Measurements from ENCODE around the gene HNRNPLL. TPM values are rescaled to one million over a fixed set of nuclear protein-coding genes. Genes with fewer than 3 reads are reported as not detected.
A peak's percentile ranks its signal among the peaks of the same experiment; 100 is the strongest.

HNRNPLL gene
- total RNA-seq, 4 donors from 2014 or later = 47.3 to 79.1 (median 68.7) TPM

DNA sequence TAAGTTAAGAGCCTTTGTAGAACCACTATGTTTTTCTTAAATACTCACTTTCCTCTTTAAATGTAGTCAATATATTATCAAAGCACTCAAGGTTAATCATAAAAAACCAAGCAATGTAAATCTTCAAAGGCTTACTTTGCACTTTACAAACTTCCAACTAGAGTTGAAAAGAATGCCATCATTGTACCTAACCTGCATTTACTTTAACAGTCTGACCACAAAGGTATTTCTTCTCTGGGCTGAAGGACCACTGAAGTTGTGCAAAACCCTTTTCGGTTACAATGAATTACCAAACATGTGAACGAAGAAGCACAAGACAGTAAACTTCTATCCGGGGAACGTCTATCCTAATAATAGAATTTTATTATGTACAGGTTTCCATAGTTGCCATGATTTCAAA lies 3.0 kb downstream of the HNRNPLL start:
- Histone ChIP-seq H3K4me1 (peaks cover 11 to 72% (median 13%) of the 10 kb centered on the region in 3 donors), H3K9me3 (no peaks in the 10 kb centered on the region), H3K27me3 (no peaks in the 10 kb centered on the region), H3K27ac (peak overlapping the region; percentile 74 to 100 (median 90)), H3K36me3 (no peaks in the 10 kb centered on the region), H3K4me3 (peak overlapping the region; percentile 53 to 87)
- TF ChIP-seq POLR2A (IDR thresholded peaks at IDR 0.05) (no peak), EP300 (IDR thresholded peaks at IDR 0.05) (no peak), POLR2AphosphoS5 (IDR thresholded peaks at IDR 0.05) (no peak)
- no peak for ATAC-seq
- WGBS, 2 donors (ENCODE audit: low coverage in 1 of 2) = 13 to 15% methylated on average over 4 of the region's 4 CpGs

- peaks cover 11 to 76% (median 13%) of the 10 kb centered on the region in 3 donors for H3K4me1 ChIP-seq
- H3K9me3 ChIP-seq = no peaks in the 10 kb centered on the region
- peak overlapping the region; percentile 74 to 100 (median 90) for H3K27ac ChIP-seq
- TF ChIP-seq POLR2A (IDR thresholded peaks at IDR 0.05) (no peak), CTCF (IDR thresholded peaks at IDR 0.05) (no peak), POLR2AphosphoS5 (IDR thresholded peaks at IDR 0.05) (no peak), EP300 (IDR thresholded peaks at IDR 0.05) (no peak)
- H3K4me3 ChIP-seq = peak overlapping the region in 1 of 2 donors; percentile 24
- H3K27me3 ChIP-seq = no peaks in the 10 kb centered on the region
- no peak for ATAC-seq
- H3K36me3 ChIP-seq = no peaks in the 10 kb centered on the region
- WGBS, 2 donors (ENCODE audit: low coverage in 1 of 2) = 3 to 11% methylated on average over 1 of the region's 1 CpG
These were observed 3.8 kb downstream of the HNRNPLL start for GRCh38 chr2:38598991-38599295.

- no peak for ATAC-seq
- Histone ChIP-seq H3K4me1 (peaks cover 9 to 76% (median 11%) of the 10 kb centered on the region in 3 donors), H3K36me3 (no peaks in the 10 kb centered on the region), H3K9me3 (no peaks in the 10 kb centered on the region), H3K4me3 (peak overlapping the region in 1 of 2 donors; percentile 24), H3K27ac (peak overlapping the region; percentile 74 to 100 (median 90)), H3K27me3 (no peaks in the 10 kb centered on the region)
- 47 to 49% methylated on average over 4 to 5 of the region's 5 CpGs for WGBS, 2 donors (ENCODE audit: low coverage in 1 of 2)
- no peak for TF ChIP-seq POLR2A (IDR thresholded peaks at IDR 0.05)
- TF ChIP-seq CTCF (IDR thresholded peaks at IDR 0.05) = no peak
- TF ChIP-seq POLR2AphosphoS5 (IDR thresholded peaks at IDR 0.05) = peak; percentile 18
These were observed 4.3 kb downstream of the HNRNPLL start for GRCh38 chr2:38598200-38598990.

DNA sequence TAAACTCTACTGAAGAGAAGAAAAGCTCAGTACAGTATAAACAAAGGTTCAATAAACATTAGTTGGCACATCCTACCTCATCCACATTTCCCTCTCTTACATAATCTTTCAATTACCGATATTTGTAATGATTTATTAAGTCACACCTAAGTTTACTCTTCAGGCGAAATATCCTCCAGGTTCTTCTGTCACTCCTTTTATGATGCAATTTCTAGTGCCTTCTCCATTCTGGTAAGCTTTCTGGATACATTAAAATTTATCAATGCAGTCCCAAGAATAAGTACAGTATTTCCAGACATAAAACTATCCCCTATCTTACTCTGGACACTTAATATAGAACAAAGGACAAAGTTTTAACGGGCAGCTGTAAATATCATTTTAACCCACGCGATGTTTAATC lies 5.6 kb downstream of the HNRNPLL start:
- Histone ChIP-seq H3K9me3 (no peaks in the 10 kb centered on the region), H3K27ac (peak overlapping the region; percentile 11 to 100 (median 74)), H3K36me3 (no peaks in the 10 kb centered on the region), H3K27me3 (no peaks in the 10 kb centered on the region), H3K4me1 (peaks cover 9 to 89% (median 11%) of the 10 kb centered on the region in 3 donors), H3K4me3 (no peak overlapping the region)
- WGBS, 2 donors (ENCODE audit: low coverage in 1 of 2) = 68 to 86% methylated on average over 5 of the region's 5 CpGs
- no peak for ATAC-seq
- TF ChIP-seq CTCF (IDR thresholded peaks at IDR 0.05) (no peak), EP300 (IDR thresholded peaks at IDR 0.05) (no peak), POLR2A (IDR thresholded peaks at IDR 0.05) (no peak), POLR2AphosphoS5 (IDR thresholded peaks at IDR 0.05) (no peak)

DNA sequence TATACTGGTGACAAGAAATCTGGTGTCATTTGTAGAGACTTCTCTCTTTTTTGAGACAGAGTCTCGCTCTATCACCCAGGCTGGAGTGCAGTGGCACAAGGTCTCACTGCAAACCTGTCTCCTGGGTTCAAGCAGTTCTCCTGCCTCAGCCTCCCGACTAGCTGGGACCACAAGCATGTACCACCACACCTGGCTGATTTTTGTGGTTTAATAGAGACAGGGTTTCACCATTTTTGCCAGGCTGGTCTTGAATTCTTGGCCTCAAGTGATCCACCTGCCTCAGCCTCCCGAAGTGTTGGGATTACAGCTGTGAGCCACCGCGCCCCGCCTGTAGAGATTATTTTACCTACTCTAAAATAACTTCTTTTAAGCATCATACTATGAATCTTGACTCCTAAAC lies 6.5 kb downstream of the HNRNPLL start:
- H3K9me3 ChIP-seq = no peaks in the 10 kb centered on the region
- TF ChIP-seq POLR2AphosphoS5 (IDR thresholded peaks at IDR 0.05) (no peak), CTCF (IDR thresholded peaks at IDR 0.05) (no peak), POLR2A (IDR thresholded peaks at IDR 0.05) (no peak), EP300 (IDR thresholded peaks at IDR 0.05) (no peak)
- 92 to 98% methylated on average over 6 of the region's 6 CpGs for WGBS, 2 donors (ENCODE audit: low coverage in 1 of 2)
- no peaks in the 10 kb centered on the region for H3K27me3 ChIP-seq
- peak overlapping the region in 3 of 4 donors; percentile 11 to 99 (median 19) for H3K27ac ChIP-seq
- no peak overlapping the region for H3K4me3 ChIP-seq
- H3K36me3 ChIP-seq = no peaks in the 10 kb centered on the region
- ATAC-seq = no peak
- peaks cover 9 to 98% (median 11%) of the 10 kb centered on the region in 3 donors for H3K4me1 ChIP-seq

All from gastroesophageal sphincter (tissue), 4 donors.